ENCODE data around the gene LRGUK. TPM values are rescaled to one million over a fixed set of nuclear protein-coding genes. Genes with fewer than 3 reads are reported as not detected.

Gene LRGUK
- total and polyA plus RNA-seq, 2 experiments from 2014 or later = 2.4 to 7.1 TPM

GRCh38 chr7:134088199-134088598, 38.9 kb upstream of the LRGUK start:
- Mint-ChIP-seq H3K9me3 (peaks cover 75% of the 10 kb centered on the region), H3K27ac (no peak overlapping the region), H3K36me3 (ENCODE audit: low read depth) (peaks cover 66% of the 10 kb centered on the region), H3K27me3 (ENCODE audit: insufficient read depth, low read depth, poor library complexity) (no peaks in the 10 kb centered on the region), H3K4me1 (no peaks in the 10 kb centered on the region), H3K4me3 (no peak overlapping the region)
- DNase-seq (ENCODE audit: low spot score) (no peak), ATAC-seq (no peak)
- H3K4me3 ChIP-seq = no peak overlapping the region
- H3K79me2 ChIP-seq (replicated peaks; ENCODE audit: insufficient read depth) = no peaks in the 10 kb centered on the region
- no peak overlapping the region for H3K27ac ChIP-seq (ENCODE audit: low read depth)
- H3F3A ChIP-seq (replicated peaks; ENCODE audit: low read depth) = no peaks in the 10 kb centered on the region
- no peaks in the 10 kb centered on the region for H3K27me3 ChIP-seq (ENCODE audit: insufficient read depth)
- TF ChIP-seq ZNF331 (CRISPR knock-in tag; IDR thresholded peaks at IDR 0.05; ENCODE audit: low read depth) (no peak), JUNB (IDR thresholded peaks at IDR 0.05; ENCODE audit: unreplicated experiment) (no peak), POLR2AphosphoS5 (IDR thresholded peaks at IDR 0.05; ENCODE audit: low read depth) (no peak), ZNF462 (CRISPR knock-in tag; IDR thresholded peaks at IDR 0.05) (no peak)
- TF ChIP-seq, protein P1, sequence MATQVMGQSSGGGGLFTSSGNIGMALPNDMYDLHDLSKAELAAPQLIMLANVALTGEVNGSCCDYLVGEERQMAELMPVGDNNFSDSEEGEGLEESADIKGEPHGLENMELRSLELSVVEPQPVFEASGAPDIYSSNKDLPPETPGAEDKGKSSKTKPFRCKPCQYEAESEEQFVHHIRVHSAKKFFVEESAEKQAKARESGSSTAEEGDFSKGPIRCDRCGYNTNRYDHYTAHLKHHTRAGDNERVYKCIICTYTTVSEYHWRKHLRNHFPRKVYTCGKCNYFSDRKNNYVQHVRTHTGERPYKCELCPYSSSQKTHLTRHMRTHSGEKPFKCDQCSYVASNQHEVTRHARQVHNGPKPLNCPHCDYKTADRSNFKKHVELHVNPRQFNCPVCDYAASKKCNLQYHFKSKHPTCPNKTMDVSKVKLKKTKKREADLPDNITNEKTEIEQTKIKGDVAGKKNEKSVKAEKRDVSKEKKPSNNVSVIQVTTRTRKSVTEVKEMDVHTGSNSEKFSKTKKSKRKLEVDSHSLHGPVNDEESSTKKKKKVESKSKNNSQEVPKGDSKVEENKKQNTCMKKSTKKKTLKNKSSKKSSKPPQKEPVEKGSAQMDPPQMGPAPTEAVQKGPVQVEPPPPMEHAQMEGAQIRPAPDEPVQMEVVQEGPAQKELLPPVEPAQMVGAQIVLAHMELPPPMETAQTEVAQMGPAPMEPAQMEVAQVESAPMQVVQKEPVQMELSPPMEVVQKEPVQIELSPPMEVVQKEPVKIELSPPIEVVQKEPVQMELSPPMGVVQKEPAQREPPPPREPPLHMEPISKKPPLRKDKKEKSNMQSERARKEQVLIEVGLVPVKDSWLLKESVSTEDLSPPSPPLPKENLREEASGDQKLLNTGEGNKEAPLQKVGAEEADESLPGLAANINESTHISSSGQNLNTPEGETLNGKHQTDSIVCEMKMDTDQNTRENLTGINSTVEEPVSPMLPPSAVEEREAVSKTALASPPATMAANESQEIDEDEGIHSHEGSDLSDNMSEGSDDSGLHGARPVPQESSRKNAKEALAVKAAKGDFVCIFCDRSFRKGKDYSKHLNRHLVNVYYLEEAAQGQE (IDR thresholded peaks at IDR 0.05; ENCODE audit: unreplicated experiment) = no peak
- H3K4me1 ChIP-seq (ENCODE audit: insufficient read depth) = no peaks in the 10 kb centered on the region
- peaks cover 13% of the 10 kb centered on the region for H3K9me2 ChIP-seq (ENCODE audit: insufficient read depth)
- no peak overlapping the region for H2AFZ ChIP-seq
- no peaks in the 10 kb centered on the region for H4K20me1 ChIP-seq (replicated peaks; ENCODE audit: insufficient read depth)
- H3K4me2 ChIP-seq = no peak overlapping the region
- peaks cover 41% of the 10 kb centered on the region for H3K36me3 ChIP-seq (ENCODE audit: insufficient read depth)
